Astrocyte of the cerebellum (primary cell): ENCODE results near the gene NAT9.

Source experiments
- DNase-seq: peaks from one replicate; pipeline ENCODE4 v3.0.0-alpha.2; 2011; ENCODE audit warnings: low read depth
- H3K4me3 ChIP-seq: 2 replicates; pipeline ENCODE4 v1.5.1; 2011; ENCODE audit warnings: mild to moderate bottlenecking, low read depth, low read length, moderate library complexity
- in situ Hi-C: cut with HindIII; loops from 2 replicates; pipeline ENCODE4 v1.10.0; 2017; ENCODE audit warnings: low sequenced_read_pairs
- TF ChIP-seq, protein P1 (sequence below): IDR thresholded peaks from 2 replicates; pipeline ENCODE4 v1.5.1; 2012; ENCODE audit warnings: low read length, low read depth, moderate library complexity, mild to moderate bottlenecking; ENCODE audit errors: missing control alignments

NAT9 gene

DNA sequence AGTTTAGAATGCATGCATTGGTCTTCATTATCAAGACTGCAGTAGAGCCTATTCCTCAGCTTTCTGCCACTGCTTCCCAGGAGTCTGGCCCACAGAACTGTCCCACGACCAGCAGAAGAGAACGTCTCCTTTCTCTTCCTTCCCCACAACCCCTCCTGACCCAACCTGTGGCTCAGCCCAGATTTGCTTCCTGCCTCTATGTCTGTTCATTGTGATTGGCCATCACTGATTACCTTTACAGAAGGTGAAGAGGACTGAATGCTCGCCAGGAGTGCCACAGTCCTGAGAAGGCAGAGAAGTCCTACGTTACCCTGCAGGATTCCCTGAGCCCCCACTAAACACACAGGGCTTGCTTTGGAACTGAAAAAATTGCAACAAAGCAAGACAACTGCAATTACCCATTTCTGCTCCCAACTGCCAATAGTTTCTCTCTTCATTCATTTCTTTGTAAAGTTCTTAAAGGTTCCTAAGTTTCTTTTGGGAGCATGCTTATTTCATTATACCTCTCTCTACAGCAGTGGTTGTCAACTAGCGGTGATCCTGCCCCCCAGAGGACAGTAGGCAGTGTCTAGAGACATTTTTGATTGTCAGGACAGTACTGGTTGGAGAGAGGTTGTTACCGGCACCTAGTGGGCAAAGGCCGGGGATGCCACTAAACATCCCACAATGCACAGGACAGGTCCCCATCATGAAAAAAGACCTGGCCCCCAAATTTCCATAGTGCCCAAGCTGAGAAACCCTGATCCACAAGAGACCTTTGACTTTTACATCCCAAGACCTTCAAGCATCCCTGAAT, 4.5 kb upstream of the NAT9 start:
- in situ Hi-C loops = no loop called here
- TF ChIP-seq, protein P1, sequence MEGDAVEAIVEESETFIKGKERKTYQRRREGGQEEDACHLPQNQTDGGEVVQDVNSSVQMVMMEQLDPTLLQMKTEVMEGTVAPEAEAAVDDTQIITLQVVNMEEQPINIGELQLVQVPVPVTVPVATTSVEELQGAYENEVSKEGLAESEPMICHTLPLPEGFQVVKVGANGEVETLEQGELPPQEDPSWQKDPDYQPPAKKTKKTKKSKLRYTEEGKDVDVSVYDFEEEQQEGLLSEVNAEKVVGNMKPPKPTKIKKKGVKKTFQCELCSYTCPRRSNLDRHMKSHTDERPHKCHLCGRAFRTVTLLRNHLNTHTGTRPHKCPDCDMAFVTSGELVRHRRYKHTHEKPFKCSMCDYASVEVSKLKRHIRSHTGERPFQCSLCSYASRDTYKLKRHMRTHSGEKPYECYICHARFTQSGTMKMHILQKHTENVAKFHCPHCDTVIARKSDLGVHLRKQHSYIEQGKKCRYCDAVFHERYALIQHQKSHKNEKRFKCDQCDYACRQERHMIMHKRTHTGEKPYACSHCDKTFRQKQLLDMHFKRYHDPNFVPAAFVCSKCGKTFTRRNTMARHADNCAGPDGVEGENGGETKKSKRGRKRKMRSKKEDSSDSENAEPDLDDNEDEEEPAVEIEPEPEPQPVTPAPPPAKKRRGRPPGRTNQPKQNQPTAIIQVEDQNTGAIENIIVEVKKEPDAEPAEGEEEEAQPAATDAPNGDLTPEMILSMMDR = peak; percentile 34
- no peak for DNase-seq
- H3K4me3 ChIP-seq = no peak overlapping the region

DNA sequence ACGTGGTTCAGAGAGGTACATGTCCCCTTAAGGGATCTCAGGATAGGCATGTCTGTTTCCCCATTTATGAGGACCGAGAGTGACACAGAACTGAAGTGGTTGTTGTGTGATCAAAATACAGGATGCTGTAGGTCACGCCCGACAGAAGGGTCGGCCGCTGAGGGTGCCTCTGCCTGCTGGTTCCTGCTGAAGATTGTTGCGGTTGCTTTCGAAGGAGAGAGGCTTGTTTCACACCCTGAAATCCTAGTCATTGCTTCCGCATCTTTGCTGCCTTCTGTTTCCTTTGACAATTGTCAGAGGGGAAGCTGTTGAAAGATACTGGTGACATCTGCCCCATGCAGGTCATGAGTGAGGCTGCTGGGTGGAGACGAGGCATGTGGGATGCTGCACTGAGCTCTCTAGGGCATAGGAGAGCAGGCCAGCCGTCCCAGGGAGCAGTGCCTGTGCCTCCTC, 3.8 kb upstream of the NAT9 start:
- DNase-seq = no peak
- no peak overlapping the region for H3K4me3 ChIP-seq
- in situ Hi-C loops = no loop called here
- TF ChIP-seq, protein P1 = no peak

DNA sequence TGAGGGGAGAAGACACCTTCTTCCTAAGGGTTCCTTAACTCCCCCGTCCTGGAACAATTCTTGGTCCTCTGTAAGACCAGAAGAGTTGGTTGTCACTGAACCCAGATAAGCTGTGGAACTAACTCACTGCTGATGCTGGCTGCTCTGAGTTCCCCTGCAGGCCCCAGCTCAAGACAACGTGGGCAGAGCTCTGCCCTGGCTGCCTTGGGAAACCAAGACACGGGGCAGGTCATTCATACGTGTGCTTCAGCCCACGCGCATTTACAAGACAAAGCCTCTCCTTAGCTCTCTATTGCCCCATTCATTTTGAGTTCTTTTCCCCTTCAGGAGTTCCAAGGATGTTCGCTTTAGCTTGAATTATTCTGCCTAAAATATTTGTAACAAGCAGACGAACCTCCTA, 3.4 kb upstream of the NAT9 start:
- no peak overlapping the region for H3K4me3 ChIP-seq
- TF ChIP-seq, protein P1 = no peak
- DNase-seq = no peak
- in situ Hi-C loops = no loop called here

DNA sequence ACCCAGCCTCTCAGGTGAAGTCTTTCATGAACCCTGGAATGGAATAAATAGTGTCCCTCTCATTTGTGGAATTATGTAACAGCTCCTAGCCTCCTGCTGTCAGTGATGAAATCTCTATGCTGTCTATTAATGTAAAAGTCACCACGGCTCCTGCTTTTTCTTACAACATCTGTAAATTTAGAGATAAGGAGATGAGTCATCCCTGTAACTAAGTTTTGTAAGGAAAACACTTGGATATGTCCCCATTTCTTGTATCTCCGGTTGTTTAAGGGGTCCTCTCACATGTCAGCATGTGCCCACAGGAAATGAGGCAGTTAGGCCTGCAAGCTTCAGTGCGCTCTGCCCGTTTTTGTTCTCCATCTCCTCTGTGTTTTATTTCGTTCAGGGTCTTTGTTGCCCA, 2.8 kb upstream of the NAT9 start:
- H3K4me3 ChIP-seq = no peak overlapping the region
- in situ Hi-C loops = no loop called here
- no peak for DNase-seq
- TF ChIP-seq, protein P1 = no peak

DNA sequence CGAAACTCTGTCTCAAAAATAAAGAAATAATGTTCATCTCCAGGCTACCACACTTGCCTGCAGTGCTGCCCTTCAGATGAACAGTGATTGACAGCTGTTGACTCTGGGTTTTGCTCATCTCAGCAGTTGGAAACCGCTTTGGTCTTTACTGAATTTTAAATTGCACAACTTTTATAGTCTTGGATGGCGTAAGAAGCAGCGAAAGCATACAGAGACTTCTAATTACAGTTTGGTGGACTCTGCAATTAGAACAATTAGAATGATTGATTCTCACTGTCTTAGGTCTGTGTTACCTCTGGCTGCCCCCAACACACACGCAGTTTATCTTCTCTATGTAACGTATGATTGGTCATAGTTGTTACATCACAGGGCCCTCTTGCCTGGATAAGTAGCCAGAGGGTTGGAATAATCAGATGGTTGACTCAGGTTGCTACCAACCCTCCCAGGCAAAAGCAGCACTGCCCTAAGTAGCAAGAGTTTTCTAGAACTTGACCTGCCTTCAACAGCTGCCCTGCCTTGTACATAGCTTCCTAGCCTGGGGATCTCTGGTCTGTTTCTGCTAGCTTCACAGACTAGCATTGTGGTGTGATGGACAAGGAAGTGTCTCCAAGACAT, 1.9 kb upstream of the NAT9 start:
- in situ Hi-C loops = no loop called here
- H3K4me3 ChIP-seq = no peak overlapping the region
- TF ChIP-seq, protein P1 = no peak
- DNase-seq = no peak

DNA sequence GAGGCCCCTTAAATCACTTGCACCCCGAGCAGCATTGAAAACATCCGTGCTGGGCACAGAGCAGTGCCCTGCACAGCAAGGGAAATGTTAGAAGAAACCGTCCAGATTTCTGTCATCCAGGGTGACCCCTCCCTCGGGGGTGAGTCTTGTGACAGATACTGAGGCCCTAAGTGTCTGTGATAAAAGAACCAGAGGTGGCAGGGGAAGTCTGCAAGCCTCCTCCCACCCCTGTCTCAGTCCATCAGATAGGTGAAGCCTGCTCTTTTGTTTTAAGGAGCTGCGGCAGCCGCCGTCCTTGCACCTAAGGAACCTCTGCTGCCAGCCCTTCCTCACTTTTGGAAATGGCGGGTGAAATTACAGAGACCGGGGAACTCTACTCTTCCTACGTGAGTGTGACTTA, 845 bp upstream of the NAT9 start:
- in situ Hi-C loops = no loop called here
- peak overlapping the region; percentile 70 for H3K4me3 ChIP-seq
- TF ChIP-seq, protein P1 = no peak
- no peak for DNase-seq
